ENCODE data around the gene PKNOX2.

PKNOX2 gene

GRCh38 chr11:125312391-125312790, 147.8 kb downstream of the PKNOX2 start:
- no peak for TF ChIP-seq ZFX (IDR thresholded peaks at IDR 0.05)
- TF ChIP-seq CTCF (conservative IDR thresholded peaks at IDR 0.05), result no peak
- no peak overlapping the region for H3K27ac ChIP-seq

- no peak for TF ChIP-seq ZFX (IDR thresholded peaks at IDR 0.05)
- H3K27ac ChIP-seq, result no peak overlapping the region
Measured at GRCh38 chr11:125312812-125313211, 148.3 kb downstream of the PKNOX2 start.

GRCh38 chr11:125313271-125314219, 149.0 kb downstream of the PKNOX2 start:
- H3K27ac ChIP-seq, result no peak overlapping the region
- no peak for TF ChIP-seq ZFX (IDR thresholded peaks at IDR 0.05)
- TF ChIP-seq CTCF (conservative IDR thresholded peaks at IDR 0.05), result no peak

GRCh38 chr11:125314276-125315078, 149.9 kb downstream of the PKNOX2 start:
- no peak overlapping the region for H3K27ac ChIP-seq
- TF ChIP-seq ZFX (IDR thresholded peaks at IDR 0.05), result no peak
- TF ChIP-seq CTCF (conservative IDR thresholded peaks at IDR 0.05), result no peak

GRCh38 chr11:125315079-125315740, 150.7 kb downstream of the PKNOX2 start:
- TF ChIP-seq ZFX (IDR thresholded peaks at IDR 0.05) (no peak), CTCF (conservative IDR thresholded peaks at IDR 0.05) (no peak)
- no peak overlapping the region for H3K27ac ChIP-seq

GRCh38 chr11:125317416-125317815, 152.9 kb downstream of the PKNOX2 start:
- TF ChIP-seq CTCF (conservative IDR thresholded peaks at IDR 0.05), result no peak
- no peak for TF ChIP-seq ZFX (IDR thresholded peaks at IDR 0.05)
- no peak overlapping the region for H3K27ac ChIP-seq

- no peak for TF ChIP-seq CTCF (conservative IDR thresholded peaks at IDR 0.05)
- TF ChIP-seq ZFX (IDR thresholded peaks at IDR 0.05), result no peak
- no peak overlapping the region for H3K27ac ChIP-seq
Measured at GRCh38 chr11:125319649-125320048, 155.1 kb downstream of the PKNOX2 start.

Data from C4-2B (cell line).